Left renal pelvis (tissue), 4 donors: ENCODE measurements around the gene E2F3. TPM values are rescaled to one million over a fixed set of nuclear protein-coding genes. Genes with fewer than 3 reads are reported as not detected.

Experiments
- DNase-seq, 4 donors: peaks; one replicate each; pipeline ENCODE4 v3.0.0-alpha.2; 2013; ENCODE audit warnings: low read depth in 4 of 4, low spot score in 3 of 4
- polyA plus RNA-seq, 4 donors: library from polyadenylated mRNA; unstranded; fragments of 120-200 nt; gene quantifications; one replicate each; pipeline ENCODE4 v1.2.1, GENCODE V29; 2013; ENCODE audit not compliant: insufficient read length in 4 of 4

E2F3 gene
- polyA plus RNA-seq, result 10 to 100 TPM in 3 of 4 donors, 1 to 10 TPM in 1; 8.3 to 20.1 (median 19.4) TPM

DNA sequence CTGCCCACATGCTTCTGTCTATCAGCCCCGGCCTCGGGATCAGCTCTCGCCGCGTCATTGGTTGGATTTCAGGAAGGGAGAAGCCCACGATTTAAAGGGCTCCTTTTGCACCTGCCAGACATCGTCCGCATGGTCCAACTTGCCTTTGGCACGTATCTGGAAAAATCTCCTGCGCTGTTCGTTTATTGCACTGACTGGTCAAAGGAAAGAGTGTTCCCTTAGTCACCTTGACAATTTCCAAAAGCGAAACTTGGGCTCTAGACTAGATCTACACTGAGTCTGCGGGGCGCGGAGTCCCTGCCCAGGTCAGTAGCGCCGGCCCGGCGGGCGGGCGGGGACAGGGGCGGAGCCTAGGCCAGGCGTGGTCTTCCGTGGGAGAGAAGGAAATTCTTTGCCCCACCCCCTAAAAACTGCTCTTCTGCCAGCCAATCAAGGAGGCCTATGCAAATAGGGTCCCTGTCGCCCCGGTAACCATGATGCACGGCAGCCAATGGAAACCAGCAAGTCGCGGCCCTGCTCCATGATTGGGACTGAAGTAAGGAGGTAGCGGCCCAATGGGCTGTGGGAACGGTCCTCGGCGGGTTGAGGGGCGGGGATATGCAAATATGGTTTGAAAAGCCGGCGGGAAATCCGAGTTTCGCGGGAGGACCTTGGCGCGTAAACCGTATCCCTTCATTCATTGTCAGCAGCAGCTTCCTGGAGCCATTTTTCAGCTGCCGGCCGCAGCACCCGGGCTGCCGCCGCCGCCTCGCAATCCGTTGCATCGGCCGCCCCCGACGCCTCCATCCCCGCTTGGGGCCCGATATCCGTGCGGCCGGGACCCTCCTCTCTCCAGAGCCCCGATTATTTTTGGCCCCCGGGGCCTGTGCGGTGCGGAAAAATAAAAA lies at the start of gene E2F3:
Gene E2F3 (plus strand): TSS at position 675 of the 887 bp plus-strand sequence. CDS start 354 bp downstream, outside the sequence.
- peak; percentile 98 to 99 (median 99) for DNase-seq

DNA sequence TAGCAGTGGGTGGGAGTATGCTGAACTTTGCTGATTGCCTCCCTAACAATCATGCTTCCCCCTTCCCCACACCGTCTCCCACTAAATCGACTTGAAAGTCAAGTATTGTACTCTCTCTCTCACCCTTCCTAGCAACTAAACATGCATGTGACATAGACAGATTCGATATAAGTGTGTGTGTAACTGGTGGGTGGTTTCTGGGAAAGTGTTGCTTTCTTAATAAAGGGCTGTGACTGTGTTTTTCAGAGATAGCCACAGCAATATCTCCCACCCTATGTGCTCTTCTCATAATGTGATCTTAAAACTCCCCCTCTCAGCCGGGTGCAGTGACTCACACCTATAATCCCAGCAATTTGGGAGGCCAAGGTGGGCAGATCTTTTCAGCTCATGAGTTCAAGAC lies 49.3 kb upstream of the E2F3 start:
- no peak for DNase-seq

DNA sequence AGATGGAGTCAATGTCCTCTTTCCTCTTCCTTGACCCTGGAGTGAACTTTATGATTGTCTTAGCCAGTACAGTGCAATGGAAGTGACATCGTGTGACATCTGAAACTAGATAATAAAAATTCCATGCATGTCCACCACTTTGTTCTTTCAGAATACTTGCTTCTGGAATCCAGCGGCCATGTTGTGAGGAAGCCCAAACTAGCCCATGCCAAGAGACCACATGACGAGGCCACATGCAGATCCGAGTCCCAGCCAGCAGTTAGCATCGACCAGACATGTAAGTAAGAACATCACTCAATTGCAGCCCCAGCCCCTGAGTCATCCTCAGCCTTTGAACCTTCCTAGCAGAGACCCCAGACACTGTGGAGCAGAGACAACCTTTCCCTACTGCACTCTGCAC lies 48.5 kb upstream of the E2F3 start:
- no peak for DNase-seq

DNA sequence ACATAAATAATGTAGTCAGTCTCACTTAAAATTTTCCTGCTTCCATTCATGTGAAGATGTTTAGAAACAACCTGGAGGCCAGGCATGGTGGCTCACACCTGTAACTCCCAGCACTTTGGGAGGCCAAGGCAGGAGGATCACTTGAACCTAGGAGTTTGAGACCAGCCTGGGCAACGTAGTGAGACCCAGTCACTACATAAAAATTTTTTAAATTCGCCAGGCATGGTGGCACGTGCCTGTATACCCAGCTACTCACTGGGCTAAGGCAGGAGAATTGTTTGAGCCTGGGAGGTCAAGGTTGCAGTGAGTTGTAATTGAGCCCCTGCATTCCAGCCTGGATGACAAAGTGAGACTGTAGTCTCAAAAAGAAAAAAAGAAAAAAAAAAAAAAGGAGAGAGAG lies 47.3 kb upstream of the E2F3 start:
- DNase-seq, result no peak

DNA sequence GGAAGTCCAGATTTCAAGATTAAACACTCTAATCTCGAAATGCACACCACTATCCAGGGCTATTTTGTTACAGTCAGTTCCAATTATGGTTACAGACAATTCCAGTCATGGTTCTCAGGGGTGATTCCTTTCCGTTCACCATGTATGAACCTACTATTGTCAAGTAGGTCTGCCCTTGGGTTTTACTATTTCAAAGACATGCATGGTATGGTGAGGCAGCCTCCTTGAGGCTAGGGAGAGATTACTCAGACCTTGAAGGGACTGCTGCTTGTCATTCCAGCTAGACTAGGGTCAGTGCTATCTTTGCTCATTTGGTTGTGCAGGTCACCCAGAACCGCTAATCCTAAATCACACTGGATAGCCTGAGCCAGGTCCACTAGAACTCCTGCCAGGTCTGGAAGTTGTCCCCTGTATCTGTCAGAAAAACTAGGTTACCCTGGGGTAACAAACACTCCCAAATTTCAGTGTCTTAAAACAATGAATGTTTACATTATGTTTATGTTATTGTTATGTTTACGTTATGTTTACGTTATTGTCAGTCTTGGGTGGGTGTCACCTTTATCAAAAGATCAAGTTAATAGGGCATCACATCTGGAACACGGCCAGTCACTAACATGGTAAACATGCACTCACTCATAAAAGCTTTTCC lies 41.1 kb upstream of the E2F3 start:
- DNase-seq, result no peak

DNA sequence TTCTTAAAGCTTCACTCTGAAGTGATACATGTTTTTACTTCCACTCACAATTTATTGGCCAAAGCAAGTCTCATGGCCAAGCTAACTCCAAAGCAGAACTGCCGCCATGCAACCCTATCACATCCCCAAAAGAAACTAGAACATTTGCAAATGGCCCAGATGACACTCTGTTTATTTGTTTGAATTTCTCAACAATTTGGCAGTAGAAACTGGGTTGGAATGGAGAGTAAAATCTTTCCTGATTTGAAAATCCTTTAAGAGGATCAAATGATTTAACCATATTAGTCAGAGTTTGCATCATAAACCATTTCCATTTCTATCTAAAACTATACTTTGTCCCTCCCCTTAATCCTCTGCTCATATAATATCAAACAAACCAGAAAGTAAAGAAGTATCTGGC lies 39.1 kb upstream of the E2F3 start:
- no peak for DNase-seq

DNA sequence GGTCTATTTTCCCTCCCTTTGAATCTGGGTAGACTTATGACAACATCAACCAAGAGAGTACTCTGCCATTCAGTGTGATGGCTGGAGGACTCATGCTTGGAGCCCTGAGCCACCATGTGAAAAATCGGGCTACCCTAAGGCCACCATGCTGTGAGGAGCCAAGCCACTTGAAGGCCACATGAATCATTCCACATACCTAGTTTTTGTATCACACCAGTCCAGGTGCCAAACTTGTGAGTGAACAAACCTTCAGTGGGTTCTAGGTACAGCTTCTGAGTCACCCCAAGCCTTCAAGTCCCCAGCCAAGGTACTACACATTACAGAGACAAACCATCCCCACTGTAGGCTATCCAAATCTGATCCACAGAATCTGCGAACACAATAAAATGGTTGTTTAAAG lies 37.4 kb upstream of the E2F3 start:
- no peak for DNase-seq

DNA sequence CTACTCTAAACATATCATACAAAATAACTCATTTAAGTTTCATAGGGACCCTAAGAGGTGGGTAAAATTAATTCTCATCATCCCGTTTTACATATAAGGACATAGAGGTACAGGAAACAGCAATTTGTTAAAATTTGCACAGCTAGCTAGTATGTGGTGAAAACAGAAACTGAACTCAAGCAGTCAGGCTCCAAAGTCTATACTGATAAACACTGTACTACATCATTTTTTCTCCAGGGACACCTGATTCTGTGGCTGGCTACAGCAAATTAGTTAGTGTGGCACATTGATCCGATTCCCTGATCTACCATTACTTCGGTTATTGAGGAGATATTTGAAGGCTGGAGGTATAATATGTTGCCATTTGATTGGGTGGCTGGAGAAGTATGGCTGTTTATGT lies 36.2 kb upstream of the E2F3 start:
- no peak for DNase-seq

DNA sequence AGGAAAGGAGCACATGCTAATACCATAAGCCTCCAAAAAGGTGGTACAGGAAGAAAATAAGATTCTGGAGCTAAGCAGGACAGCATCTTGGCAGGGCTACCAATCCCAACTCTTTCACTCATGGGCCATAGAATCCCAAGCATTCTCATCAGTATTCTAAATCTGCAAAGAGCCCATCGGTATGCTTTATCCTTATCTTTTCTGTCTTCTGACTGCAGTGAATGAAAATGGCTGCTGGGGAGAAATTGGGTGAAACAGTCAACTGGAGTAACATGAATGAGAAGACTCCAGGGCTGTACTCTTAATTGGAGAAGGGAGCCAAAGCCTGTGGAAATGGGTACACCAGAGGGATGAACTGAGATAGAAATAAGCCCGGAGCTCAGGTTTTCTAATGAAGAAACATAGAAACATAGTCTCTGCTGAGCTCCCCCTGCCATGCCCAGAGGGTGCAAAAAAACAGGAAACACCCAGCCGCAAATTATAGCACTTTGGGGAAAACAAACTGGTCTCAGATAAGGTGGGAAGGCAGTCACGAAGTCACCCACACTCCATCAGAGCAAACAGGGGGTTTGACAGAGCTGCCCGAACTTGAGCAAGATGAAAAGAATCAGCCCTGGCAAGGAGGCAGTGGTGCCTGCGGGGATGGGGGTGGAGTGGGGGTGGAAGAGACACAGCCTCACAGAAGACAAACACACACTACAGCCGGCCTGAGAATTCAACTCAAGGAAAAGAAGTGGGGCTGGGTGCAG lies 35.4 kb upstream of the E2F3 start:
- no peak for DNase-seq

DNA sequence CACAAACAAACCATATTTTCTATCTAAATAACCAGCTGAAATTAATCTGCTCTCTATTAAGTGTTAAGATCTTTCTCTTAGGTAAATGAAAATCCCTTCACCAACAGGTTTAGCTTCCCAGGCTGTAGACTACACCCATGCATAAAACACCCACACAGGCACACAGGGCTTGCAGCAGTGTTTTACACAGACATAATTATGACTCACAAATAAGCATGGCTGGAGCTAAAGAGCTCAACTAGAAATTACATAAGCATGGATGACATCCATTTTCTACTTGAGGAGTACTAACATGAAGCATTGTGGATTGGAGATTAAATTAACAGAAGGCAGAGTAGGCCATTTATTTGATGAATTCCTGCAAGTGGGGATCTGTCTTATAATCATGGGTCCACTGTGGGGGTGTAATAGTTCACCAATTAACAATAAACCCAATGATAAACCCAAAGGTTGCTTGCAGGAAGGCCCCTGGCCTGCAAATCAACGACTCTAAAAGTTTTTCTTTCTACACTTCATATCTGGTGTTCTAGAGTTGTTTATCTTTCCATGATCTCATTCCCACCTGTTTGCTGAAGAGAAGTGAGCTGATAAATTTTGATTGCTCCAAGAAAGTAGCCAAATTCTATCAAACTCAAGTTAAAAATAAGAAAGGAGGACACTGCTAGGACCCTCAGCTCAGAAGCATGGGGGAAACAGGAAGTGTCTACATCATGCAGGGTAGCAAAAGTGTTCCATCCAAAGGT lies 33.8 kb upstream of the E2F3 start:
- no peak for DNase-seq

DNA sequence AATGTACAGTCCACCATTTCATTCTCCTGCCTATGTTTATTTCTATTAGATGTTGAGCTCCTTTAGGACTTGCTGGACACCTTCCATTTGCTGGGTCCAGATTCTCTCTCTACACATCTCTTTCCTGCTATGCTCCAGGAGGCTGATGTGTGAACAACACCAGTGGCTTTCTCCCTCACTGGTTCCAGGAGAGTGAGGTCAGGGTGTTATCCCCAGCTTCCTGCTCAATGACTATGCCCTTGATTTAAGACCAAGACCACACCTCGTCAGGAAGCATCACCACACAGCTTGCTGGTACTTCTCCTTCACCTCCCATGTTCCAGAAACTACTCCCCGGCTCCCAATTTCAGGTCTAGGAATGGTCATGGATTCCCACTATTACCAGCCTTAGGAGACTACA lies 31.3 kb upstream of the E2F3 start:
- no peak for DNase-seq

DNA sequence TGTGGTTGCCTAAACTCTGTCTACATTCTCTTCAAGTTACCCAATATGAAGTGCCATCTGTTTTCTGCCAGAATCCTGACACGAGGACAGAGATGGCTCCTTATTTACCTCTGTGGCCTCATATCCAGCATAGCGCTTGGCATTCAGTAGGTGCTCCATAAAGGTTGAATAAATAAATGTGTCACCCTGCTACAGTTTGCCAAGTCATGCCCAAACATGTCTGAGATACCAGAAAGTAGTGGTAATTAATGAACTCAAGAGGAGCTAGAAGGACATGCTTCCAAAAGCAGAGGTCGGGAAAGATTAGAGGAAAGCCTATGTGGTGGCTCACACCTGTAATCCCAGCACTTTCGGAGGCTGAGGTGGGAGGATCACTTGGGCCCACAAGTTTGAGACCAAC lies 30.9 kb upstream of the E2F3 start:
- DNase-seq, result no peak

DNA sequence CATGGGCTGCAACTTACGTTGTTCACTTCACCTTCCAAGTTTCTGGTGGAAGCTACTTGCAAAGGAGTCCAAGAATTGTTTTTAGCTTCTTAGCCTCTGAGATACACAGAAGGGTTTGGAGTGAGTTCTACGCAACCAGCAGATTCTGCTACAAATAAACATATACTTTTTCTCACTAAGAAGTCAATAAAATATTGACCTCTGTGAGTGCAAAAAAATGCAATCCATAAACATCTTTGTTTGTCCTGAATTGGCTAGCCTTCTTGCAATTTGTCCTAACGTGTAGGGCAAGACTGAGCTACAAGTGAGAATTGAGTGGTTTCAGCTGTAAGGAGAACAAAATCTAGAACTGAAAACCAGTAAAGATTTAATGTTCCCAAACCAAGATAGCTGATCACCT lies 26.2 kb upstream of the E2F3 start:
- DNase-seq, result no peak

DNA sequence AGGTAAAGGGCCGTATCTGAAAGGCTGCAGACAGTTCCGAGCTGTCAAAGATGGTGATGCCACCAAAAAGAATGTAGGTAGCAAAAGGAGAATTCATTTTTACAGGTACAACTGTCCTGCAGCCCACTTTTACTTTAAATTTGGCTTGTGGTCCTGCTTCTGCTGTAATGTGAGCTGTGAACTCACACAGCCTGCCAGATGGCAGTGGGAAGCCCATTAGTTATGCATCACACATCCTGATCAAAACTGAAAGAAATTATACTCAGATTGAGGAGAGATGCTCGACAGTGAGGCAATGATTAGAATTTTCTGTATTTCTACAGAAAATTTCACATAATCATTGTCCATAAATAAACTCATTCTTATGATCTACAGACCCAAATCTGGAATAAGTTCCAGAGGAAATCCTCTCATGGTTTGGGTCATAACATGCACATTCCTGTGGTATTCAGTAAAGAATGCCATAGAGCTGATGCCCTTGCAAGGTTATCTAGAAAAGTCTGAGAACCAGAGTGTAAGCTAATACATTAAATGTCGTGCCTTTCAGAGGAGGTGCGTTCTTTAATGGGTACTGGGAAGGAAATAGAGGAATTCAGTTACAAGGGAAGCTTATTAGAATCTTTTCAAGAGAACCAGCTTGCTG lies 23.9 kb upstream of the E2F3 start:
- peak in 1 of 4 donors; percentile 17 for DNase-seq

DNA sequence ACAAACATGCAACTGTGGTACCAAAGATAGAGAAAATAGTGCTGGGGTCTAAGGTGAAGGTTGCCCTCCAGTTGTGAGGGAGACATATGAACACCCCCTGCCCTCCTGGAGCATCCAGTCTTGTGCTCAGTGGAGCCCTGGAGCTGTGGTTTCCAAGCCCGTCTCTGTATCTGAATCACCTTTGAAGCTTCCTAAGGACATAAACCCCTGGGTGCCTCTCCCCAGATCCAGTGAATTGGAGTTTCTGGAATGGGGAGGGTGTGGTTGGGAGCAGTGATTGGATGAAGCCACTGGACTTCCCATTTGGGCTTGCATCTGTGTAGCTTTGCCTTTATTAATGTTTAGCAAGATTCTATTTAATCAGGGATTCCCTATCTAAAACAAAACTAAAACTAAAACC lies 22.4 kb upstream of the E2F3 start:
- no peak for DNase-seq

DNA sequence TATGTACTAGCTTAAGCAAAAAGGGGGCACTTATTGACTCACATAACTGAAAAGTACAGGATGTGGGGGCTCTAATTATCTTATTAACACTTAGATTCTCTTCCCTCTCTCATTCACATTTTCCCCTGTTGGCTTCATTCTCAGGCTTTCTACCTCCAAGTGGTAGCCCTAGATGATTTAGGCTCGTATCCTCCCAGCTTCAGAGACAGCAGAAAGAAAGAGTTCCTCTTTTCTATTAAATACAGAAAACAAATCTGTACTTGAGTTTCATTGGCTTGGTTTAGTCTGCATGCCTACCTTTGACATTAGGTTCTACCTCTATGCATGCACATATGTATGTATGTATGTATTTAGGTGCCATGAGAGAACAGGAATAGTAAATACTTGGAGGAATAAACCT lies 15.5 kb upstream of the E2F3 start:
- no peak for DNase-seq

DNA sequence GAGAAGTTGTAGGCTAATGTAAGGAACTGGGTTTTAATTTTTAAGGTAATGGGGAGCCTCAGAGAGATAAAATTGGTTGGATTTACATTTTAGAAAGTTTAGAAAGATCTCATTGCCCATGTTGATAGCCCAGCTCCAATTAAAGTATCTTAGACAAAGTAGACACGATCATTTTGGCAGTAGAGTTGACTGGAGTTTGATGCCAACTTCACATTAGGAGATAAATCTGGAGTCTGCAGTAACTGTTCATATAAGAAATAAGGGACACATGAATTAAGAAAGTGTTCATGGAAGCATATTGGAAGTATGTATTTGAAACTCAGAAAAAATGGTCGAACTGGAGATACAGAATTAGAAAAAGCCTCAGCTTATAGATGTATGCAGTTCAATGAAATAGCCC lies 12.6 kb upstream of the E2F3 start:
- no peak for DNase-seq

DNA sequence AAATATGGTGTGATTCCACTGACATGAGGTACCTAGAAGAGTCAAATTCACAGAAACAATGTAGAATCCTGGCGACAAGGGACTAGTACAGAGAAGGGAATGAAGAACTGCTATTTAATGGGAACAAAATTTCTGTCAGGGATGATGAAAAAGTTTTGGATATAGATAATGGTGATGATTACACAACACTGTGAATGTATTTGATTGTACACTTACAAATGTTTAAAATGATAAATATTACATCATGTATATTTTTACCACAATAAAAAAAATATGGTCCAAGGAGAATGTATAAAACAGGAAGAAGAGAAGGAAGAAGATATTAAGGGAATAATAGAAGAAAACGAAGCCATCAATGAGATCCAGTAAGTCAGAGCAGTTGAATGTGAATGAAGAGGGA lies 8.4 kb upstream of the E2F3 start:
- DNase-seq, result no peak

DNA sequence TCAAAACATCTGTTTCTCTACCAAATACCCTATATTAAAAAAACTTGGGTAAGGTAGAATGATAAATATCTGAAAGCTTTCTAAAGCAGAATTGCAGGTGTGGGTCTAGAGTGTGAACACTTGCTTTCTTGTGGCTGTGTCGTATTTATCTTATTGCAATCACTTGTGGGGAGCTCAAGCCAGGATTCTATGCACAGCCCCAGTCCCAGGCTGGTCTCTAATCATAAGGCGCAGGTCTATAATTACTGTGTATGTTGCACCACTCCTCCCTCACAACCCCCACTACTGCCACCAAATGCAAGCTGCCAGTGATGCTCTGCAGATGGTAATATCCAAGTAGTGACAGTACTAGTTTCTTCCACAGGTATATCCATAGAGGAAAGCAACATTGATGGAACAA lies 2.2 kb upstream of the E2F3 start:
- no peak for DNase-seq
